ENCODE results near the gene SCGB2A2.

GRCh38 chr11:62242021-62242420, 27.9 kb upstream of the SCGB2A2 start, which contains the start of gene SCGB1D2:
- TF ChIP-seq CTCF (IDR thresholded peaks at IDR 0.05) (no peak), POLR2A (IDR thresholded peaks at IDR 0.05) (no peak), EP300 (IDR thresholded peaks at IDR 0.05) (no peak)

Data from ovary (tissue), 3 donors.